Measurements from ENCODE around the gene ACOT7. TPM values are rescaled to one million over a fixed set of nuclear protein-coding genes. Genes with fewer than 3 reads are reported as not detected.
A peak's percentile ranks its signal among the peaks of the same experiment; 100 is the strongest.

The ACOT7 gene
- total RNA-seq, 1 experiment from 2014 or later = 94.4 TPM

DNA sequence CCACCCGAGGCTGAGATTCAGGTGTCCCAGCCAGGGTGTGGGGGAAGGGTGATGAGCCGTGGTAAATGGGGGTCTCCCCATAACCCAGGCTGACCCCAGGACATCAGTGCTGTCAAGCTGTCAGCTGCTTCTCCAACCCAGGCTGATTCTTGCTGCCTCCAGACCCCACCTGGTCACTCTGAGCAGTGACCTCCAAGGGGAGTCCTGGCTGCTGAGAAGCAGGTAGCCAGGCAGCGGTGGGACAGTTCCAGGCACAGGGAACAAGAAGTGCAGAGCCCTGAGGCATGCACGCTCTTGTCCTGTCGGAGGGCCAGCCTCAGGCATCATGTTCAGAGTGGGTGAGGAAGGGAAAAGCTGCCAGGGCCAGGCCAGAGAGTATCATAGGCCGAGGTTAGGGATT lies 32.1 kb upstream of the ACOT7 start:
- in situ Hi-C loops (cut with HindIII; ENCODE audit: low sequenced_read_pairs) = no loop called here
- DNase-seq (ENCODE audit: low spot score) = no peak

DNA sequence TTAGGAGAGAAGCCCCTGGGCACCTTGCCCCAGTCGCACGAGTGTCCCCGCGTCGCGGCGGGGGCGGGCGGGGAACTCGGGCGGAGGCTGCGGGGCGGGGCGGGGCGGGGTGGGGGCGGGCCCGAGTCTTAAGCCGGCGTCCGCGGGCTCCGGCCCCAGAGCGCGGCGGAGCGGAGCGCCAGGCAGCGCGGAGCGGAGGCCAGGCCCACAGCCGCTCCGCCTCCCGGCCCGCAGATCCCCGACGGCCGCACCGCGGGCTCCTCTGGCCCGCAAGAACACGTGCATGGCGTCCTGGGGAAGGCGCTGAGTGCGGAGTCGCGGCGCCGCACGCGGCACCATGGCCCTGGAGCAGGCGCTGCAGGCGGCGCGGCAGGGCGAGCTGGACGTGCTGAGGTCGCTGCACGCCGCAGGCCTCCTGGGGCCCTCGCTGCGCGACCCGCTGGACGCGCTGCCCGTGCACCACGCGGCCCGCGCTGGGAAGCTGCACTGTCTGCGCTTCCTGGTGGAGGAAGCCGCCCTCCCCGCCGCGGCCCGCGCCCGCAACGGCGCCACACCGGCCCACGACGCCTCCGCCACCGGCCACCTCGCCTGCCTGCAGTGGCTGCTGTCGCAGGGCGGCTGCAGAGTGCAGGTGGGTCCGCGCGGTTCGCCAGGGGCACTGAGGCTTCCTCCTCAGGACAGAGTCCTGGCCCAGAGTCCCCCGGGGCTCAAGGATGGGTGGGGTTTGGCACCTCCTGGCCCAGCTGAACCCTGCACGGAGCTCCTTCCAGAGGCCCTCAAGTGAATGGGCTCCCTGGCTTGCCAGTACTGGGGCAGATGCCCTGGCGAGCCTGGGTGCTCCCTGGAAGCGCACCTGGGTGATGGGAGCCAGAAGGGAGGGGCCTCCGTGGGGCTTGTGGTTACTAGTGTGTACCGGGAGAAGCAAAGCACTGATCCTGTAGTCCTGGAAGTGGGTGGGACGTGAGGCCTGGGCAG lies 31.3 kb upstream of the ACOT7 start, which contains the start of gene ESPN:
Gene ESPN, plus strand, starts transcription at position 158 of the 975 bp plus-strand sequence. Its CDS starts 180 bp downstream, at position 338.
- no peak for DNase-seq (ENCODE audit: low spot score)
- in situ Hi-C loops (cut with HindIII; ENCODE audit: low sequenced_read_pairs) = no loop called here

DNA sequence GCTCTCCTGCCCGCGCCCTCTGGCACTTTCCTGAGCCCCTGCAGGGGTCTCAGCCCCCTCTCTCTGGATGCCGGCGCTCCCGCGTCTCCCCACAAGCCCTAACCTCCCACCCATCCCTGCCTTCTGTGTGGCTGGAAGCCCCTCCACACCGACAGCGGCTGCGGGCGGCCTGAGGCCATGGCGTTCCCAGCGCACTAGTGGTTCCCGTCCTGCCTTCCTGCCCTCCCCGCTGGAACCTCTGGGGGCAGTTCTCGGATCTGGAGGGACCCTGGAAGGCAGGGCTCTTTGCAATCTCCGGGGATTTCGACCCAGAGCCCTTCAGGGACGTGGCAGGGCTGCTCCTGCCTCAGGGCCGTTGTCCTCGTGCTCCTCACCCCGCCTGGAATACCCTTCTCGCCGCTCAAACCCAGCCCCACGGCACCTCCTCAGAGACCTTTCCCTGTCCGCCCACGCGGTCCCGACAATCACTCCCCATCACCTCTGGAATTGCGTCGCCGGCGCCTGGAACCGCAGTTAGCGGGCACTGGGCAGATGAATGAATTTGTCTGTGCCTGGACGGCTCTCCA lies 30.5 kb upstream of the ACOT7 start:
- DNase-seq (ENCODE audit: low spot score) = no peak
- in situ Hi-C loops (cut with HindIII; ENCODE audit: low sequenced_read_pairs) = no loop called here

DNA sequence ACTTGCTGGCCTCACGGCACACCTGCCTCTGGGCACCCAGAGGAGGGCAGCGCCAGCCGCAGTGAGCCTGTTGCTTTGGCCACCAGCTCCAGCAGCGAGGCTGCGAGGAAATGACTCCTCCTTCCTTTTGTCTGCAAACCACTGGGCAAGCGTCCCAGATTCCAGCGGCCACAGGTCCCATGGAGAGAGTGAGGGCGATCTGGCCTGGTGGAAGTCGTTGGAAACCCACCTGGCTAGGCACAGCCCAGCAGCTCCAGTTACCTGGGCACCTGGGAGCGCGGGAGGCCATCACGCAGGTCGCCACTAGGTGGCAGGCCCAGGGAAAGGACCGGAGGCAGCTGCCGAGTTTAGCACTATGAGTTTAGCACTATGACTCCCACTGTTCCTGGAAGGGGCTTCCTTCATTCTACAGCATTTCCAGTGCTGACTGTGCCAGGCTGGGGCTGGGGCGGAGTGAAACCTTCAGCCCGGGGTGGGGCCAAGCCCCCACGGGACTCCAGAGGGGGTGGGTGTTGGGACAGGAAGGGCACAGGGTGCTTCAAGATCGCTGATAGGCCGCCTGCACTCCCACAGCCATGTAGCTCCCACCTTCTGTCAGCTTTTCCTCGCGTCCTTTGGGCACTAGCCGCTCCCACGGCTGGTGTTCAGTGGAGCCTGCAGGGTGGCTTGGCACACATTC lies 29.9 kb upstream of the ACOT7 start:
- in situ Hi-C loops (cut with HindIII; ENCODE audit: low sequenced_read_pairs) = no loop called here

DNA sequence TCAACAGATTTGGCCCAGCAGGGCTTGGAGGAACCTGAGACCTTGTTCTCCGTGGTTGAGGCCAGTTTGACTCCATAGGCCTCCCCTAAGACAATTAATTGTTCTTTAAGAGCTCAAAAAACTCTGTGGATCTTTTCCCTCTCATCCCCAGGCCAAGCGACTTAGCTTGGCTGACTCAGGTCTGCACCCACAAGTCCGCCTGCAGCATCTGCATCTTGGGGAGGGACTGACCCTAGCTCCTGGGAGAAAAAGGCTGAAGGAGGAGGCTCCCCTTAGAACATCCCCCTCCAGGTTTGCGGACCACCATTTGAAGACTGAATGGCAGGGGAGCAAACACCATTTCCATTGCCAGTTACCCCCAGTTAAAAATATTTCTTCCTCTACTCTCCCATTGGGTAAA lies 27.7 kb upstream of the ACOT7 start:
- no peak for DNase-seq (ENCODE audit: low spot score)
- in situ Hi-C loops (cut with HindIII; ENCODE audit: low sequenced_read_pairs) = no loop called here

More for the DNA sequence above, 29.9 kb upstream of the ACOT7 start:
- DNase-seq (ENCODE audit: low spot score) = peak; percentile 69

DNA sequence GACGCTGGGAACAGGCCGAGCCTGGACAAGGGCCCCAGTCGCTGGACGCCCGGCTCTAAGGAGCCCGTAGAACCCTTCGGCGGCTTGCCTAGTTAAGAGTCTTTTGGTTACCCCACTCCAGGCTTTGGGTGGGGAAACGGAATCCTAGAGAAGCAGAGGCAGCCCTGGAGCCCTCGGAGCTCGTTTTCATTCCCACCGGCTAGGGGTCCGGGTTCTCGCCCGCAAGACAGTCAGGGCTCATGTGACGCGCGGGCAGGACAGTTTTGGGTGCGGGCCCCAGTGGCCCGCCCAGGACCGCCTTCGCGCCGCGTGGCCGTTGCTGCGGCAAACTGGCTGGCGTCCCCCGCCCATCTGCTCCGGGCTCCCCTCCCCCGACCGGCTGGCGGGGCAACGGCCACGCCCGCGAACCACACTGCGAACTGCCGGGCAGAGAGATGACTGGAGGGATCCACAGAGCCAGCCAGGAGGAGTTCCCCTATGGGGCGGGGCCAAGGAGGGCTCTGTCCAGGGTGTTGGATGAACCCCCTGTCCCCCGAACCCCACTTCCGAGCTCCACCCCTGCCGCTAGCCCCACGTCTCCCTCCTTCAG lies 27.0 kb upstream of the ACOT7 start:
- no peak for DNase-seq (ENCODE audit: low spot score)
- in situ Hi-C loops (cut with HindIII; ENCODE audit: low sequenced_read_pairs) = no loop called here

DNA sequence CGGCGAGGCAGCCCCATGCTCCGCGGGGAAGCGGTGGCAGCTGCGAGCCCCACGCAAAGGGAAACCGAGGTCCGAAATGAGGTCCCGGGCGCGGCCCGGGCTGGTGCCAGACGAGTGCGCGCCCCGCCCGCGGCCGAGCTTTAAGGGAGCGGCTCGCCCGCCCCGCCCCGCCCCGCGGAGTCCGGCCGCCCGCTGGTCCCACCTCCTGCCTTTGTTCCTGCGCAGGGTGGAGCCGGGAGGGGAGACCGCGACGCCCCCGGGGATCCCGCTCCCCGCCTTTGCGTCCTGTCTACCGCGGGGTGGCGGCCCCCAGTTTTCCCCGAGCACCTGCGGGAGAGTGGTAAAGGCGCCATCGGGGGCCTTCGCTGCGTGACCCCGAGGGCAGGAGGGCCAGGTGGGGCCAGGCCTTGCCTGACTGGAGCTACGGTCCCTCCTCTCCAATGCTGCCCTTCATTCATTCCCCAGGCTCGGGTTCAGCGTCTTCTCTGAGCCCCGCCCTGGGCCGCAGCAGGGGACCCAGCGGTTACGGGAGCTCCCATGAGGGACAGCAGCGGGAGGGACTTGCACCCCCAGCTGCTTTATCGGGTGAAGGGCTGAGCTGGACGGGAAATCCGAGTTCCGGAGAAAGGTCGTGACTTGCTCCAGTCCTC lies 26.4 kb upstream of the ACOT7 start, which contains the start of gene HES2:
Gene HES2, minus strand, starts transcription at position 116 of the 650 bp plus-strand sequence. Its CDS starts 99 bp downstream, at position 17.
- no peak for DNase-seq (ENCODE audit: low spot score)

DNA sequence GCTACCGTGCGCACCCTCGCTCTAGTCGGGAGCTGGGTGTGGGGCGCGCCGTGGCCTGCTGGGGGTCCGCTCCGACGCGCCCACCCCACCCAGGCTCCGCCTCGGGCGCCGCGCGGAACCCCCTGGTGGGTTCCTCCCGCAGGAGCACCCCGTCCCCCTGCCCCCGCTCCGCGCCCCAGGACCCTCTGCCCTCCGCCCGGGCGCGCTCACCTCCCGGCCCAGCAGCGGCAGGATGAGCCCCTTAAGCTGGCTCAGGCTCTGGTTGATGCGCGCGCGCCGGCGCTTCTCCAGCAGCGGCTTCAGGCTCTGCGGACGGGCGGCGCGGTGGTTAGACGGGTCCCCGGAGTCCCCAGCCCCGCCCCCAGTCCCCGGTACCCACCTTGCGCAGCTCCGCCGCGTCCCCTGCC lies 25.8 kb upstream of the ACOT7 start:
- in situ Hi-C loops (cut with HindIII; ENCODE audit: low sequenced_read_pairs) = no loop called here
- DNase-seq (ENCODE audit: low spot score) = no peak

More for the DNA sequence above, 26.4 kb upstream of the ACOT7 start, which contains the start of gene HES2:
- in situ Hi-C loops (cut with HindIII; ENCODE audit: low sequenced_read_pairs) = no loop called here

DNA sequence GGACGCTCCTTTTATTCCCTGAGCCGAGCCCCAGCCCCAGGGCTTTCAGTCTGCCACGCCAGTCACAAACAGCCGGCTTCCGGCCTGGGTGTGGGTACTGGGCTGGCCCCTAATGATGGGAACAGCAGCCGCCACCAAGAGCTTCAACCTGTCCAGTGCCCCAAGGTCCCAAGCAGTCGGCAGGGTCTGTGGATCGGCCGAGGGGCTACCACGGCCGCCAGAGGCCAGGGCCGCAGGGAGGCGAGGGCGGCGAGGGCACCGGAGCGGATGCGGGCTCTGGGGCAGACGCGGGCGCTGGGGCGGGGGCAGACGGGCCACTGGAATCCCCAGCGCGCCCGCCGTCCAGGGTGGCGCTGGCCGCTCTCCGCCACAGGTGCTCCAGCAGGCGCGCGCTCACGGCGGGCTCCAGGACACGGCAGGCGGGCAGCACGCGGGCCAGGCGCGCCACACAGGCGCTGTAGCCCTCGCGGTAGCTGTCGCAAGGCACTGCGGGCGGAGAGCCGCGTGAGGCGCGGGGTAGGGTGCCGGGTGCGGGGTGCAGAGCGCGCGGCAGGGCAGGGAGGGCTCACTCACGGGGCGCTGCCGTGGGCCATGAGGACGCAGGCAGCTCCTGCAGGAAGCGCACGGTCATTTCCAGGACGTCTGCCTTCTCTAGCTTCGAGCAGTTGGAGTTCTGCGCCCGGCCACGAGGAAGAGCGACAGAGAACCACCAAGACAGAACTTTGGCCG lies 25.3 kb upstream of the ACOT7 start:
- in situ Hi-C loops (cut with HindIII; ENCODE audit: low sequenced_read_pairs) = no loop called here
- DNase-seq (ENCODE audit: low spot score) = no peak

DNA sequence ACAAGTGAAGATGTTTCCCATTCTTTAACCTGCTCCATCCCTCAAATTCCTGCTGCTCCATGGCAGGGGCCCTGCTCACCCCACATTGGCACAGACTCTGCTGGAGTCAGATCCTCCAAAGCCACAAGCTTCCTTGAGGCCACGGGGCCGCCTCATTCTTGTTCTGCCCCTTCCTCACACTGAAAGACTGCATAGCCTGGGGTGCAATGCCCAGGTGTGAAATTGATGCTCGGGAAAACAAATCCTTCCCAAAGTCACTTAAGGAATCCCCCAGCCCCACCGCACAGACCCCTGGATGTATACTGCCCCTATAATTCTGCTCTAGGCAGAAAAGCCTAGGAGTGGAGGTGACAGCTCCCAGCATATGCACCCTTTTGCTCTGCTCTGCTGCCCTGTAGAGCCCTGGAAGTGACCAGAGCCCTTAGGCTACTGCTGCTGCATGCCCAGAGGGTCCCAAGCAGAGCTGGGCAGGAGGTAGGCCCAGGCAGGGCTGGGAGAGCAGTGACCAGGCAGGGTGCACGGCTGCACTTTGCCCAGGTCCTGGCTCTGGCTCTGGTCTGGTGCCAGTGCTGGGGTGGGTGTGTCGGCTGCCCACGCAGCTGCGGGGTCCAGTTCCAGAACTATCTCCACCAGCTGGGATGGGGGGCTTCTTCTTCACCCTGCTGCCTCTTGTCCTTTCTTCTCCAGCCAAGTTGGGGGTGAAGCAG lies 24.5 kb upstream of the ACOT7 start:
- in situ Hi-C loops (cut with HindIII; ENCODE audit: low sequenced_read_pairs) = no loop called here
- no peak for DNase-seq (ENCODE audit: low spot score)

DNA sequence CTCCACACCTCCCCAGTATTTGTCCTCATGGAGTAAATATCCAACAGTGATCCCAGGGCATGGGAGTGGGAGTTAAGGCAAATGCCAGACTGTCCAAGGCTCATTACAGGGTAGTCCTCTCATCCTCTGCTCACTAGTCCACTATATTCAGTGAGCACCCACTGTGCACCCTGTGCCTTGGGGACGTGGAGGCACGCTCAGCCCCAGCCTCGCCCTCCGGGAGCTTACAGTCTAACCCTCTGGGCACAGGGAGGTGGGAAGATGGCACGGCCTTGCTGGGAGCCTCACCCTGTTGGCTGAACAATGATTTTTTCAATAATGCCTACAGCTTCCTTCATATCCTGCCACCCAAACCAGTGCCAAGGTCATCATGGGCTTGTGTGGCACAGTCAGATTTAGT lies 23.3 kb upstream of the ACOT7 start:
- in situ Hi-C loops (cut with HindIII; ENCODE audit: low sequenced_read_pairs) = no loop called here
- no peak for DNase-seq (ENCODE audit: low spot score)

DNA sequence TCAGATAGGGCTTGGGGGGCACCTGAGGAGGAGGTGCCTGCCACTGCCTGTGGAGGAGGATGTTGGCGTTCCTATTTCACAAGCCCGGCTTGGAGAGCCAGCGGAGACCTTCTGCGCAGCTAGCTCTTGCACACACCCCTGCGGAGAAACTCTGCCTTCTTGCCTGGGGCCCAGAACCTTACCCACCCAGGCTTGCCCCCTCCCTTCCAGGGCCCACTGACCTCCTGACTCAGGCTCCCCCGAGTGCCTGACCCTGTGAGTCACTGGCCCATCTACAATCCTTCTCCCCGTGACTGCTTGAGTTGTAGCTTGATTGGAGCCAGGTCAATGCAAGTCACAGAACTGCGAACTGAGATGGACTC lies 22.7 kb upstream of the ACOT7 start:
- DNase-seq (ENCODE audit: low spot score) = no peak
- in situ Hi-C loops (cut with HindIII; ENCODE audit: low sequenced_read_pairs) = no loop called here

DNA sequence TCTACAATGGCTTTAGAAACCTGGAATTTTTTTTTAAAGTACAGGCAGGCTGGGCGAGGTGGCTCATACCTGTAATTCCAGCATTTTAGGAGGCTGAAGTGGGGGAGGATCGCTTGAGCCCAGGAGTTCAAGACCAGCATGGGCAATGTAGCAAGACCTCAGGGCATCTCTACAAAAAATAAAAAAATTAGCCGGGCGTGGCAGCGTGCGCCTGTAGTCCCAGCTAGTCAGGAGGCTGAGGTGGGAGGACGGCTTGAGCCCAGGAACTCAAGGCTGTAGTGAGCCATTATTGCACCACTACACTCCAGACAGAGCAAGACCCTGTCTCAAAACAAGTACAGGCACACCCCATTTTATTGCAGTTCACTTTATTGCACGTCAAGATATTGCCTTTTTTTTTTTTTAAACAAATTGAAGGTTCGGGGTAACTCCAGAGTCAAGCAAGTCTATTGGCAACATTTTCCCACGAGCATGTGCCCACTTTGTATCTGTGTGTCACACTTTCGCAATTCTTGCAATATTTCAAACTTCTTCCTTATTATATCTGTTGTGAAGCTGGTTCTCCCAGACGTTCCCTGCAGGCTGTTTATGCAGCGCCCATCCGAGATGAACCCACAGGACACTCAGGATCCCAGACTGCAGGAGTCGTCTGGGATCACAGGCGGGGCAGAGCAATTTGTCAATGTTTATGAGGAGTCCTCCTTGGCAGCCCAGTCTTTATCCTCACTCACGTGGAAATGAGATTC lies 21.5 kb upstream of the ACOT7 start:
- in situ Hi-C loops (cut with HindIII; ENCODE audit: low sequenced_read_pairs) = no loop called here
- DNase-seq (ENCODE audit: low spot score) = no peak

DNA sequence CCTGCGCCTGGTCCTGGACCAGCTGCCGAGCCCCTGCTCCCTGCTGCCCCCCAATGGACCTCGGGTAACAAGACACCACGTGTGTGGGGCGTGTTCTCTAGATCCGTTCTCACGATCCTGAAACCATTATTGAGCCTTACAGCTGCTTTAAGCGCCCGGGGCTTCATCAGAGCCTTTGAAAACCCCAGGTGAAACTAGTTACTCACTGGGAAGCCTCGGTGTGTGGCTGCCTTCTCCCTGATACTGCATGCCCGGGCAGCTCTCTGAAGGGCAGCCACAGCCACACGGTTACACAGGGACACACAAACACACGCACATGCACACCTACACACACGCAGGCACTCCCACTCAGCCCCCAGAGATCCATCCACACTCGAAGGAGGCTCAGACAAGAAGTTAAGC lies 20.9 kb upstream of the ACOT7 start:
- peak; percentile 28 for DNase-seq (ENCODE audit: low spot score)
- in situ Hi-C loops (cut with HindIII; ENCODE audit: low sequenced_read_pairs) = no loop called here

DNA sequence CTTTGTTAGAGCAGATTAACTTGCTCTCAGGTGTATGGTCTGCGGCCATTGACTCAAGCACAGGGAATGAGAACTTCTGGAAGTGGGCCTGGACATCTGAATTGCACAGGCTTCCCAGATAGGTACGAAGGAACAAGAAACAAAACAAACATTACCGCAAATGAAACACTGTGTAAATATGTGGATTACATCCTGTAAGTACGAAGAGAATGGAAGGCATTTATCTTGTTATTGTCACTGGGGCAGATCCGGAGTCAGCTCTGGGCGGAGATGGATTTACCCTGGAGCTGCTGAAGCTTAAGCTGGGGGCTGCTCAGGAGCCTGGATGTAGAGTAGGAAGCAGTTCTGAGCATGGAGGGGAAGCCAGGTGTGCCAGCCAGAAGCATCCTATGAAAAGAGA lies 19.3 kb upstream of the ACOT7 start:
- in situ Hi-C loops (cut with HindIII; ENCODE audit: low sequenced_read_pairs) = no loop called here
- no peak for DNase-seq (ENCODE audit: low spot score)

DNA sequence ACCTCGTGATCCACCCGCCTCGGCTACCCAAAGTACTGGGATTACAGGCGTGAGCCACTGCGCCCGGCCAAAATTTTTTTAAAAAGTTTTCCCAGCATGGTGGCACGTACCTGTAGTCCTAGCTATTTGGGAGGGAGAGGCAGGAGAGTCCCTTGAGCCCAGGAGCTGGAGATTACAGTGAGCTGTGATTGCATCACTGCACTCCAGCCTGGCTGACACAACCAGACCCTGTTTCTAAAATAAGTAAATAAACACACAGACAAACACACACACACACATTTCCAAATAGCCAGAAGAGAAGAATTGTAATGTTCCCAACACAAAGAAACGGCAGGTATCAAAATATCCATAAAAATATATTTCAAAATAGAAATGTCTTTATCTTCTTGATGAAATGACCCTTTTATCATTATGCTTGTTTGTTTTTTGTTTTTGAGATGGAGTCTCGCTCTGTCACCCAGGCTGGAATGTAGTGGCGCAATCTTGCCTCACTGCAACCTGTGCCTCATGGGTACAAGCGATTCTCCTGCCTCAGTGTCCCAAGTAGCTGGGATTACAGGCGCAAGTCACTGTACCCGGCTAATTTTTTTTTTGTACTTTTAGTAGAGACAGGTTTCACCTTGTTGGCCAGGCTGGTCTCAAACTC lies 16.8 kb upstream of the ACOT7 start:
- in situ Hi-C loops (cut with HindIII; ENCODE audit: low sequenced_read_pairs) = no loop called here

DNA sequence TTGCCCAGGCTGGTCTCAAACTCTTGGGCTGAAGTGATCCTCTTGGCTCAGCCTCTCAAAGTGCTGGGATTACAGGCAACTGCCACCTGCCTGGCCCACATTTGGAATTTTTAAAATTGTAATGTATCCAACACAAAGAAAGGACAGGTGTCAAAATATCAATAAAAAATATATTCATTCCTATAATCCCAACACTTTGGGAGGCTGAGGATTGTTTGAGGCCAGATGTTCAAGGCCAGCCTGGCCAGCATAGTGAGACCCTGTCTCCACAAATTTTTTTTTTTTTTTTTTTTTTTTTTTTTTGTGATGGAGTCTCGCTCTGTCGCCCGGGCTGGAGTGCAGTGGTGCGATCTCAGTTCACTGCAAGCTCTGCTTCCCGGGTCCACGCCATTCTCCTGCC lies 16.2 kb upstream of the ACOT7 start:
- DNase-seq (ENCODE audit: low spot score) = no peak
- in situ Hi-C loops (cut with HindIII; ENCODE audit: low sequenced_read_pairs) = no loop called here

More for the DNA sequence above, 16.8 kb upstream of the ACOT7 start:
- DNase-seq (ENCODE audit: low spot score) = no peak
